ENCODE results near the gene KRT12. TPM values are rescaled to one million over a fixed set of nuclear protein-coding genes. Genes with fewer than 3 reads are reported as not detected.

The KRT12 gene
- polyA plus RNA-seq, 1 experiment: not detected

DNA sequence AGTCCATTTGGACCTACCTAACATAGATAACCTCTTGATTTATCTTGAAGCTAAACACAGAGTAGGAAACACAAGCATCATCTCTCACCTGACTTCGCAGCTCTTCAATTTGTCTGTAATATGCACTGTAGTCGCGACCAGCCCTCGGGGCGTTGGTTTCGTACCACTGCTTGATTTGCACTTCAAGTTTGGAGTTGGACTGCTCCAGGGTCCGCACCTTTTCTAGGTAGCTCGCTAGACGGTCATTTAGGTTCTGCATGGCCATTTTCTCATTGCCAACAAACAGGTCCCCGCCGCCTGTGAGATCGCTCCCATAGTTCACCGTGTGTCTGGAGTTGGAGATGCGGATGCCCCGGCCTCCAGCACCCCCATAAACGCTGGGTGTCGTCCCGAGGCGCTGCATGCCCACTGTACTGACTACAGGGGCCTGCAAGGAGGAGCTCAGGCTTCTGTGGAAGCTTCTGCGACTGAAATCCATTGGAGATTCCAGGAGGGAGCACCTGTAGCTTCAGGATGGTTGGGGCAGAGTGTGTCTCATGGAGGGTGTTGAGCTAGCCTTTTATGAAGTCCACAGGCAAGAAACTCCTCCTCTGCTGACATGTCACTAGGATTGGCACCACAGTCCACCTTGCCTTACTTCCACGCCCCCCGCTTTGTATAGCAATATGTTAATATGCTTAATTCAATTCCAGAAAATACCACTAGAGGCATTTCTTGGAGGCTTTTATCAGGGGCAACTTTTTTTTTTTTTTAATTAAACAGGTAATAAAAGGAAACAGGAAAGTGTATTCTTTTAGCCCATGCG lies 17.9 kb upstream of the KRT12 start, which contains the start of gene KRT20:
KRT20 (minus strand) TSS at position 535 of the 805 bp plus-strand sequence; CDS start at position 478, 57 bp downstream.
- H3K4me3 ChIP-seq (ENCODE audit: low read depth, low read length): no peak within 1 kb of the TSS
- DNase-seq (ENCODE audit: low read depth): no peak
- CTCF ChIA-PET: interaction anchor here (0.8 to 1.6 kb wide), 7 partner anchors 8 to 692 kb away, joined by 3 to 5 read pairs (median 4); no protein-coding TSS in a partner anchor
- peak; percentile 12; the same call in 1 of the 2 replicates for TF ChIP-seq CTCF (IDR thresholded peaks at IDR 0.05; ENCODE audit: insufficient read depth, low read depth, low read length)
- H3K27me3 ChIP-seq (ENCODE audit: control insufficient read depth, insufficient read depth, low read length): no peaks in the 10 kb centered on the region
- POLR2A ChIA-PET: no interaction called here
- H3K36me3 ChIP-seq (ENCODE audit: control insufficient read depth, insufficient read depth, low read length): no peaks in the 10 kb centered on the region

GRCh38 chr17:40883626-40884334 lies 16.8 kb upstream of the KRT12 start:
- DNase-seq (ENCODE audit: low read depth): no peak
- ChIA-PET POLR2A (no interaction called here), CTCF (interaction anchor here (1.3 kb wide), 1 partner anchor 26 kb away, joined by 5 read pairs; no protein-coding TSS in a partner anchor)
- no peak for TF ChIP-seq CTCF (IDR thresholded peaks at IDR 0.05; ENCODE audit: insufficient read depth, low read depth, low read length)
- no peak overlapping the region for H3K4me3 ChIP-seq (ENCODE audit: low read depth, low read length)
- H3K27me3 ChIP-seq (ENCODE audit: control insufficient read depth, insufficient read depth, low read length): no peaks in the 10 kb centered on the region
- no peaks in the 10 kb centered on the region for H3K36me3 ChIP-seq (ENCODE audit: control insufficient read depth, insufficient read depth, low read length)

DNA sequence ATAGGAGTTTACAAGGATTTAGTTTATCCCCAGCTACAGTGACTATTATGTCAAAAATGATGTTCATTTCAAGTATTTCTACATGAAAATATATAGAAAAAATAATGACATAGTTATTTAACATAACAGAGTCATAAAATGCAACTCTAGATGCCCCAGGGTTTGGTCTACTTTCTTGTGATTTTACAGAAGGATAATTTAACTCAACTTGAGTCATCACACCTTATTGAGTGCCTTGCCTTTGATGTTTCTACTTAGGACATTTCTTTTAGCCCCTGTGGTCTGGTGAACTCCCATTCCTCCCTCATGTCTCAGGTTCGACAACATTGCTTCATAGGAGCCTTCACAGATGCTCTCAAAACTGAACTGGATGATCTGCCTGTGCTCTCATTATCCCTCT lies 16.0 kb upstream of the KRT12 start:
- no peak for TF ChIP-seq CTCF (IDR thresholded peaks at IDR 0.05; ENCODE audit: insufficient read depth, low read depth, low read length)
- Histone ChIP-seq H3K36me3 (ENCODE audit: control insufficient read depth, insufficient read depth, low read length) (no peaks in the 10 kb centered on the region), H3K27me3 (ENCODE audit: control insufficient read depth, insufficient read depth, low read length) (no peaks in the 10 kb centered on the region), H3K4me3 (ENCODE audit: low read depth, low read length) (no peak overlapping the region)
- ChIA-PET POLR2A (no interaction called here), CTCF (no interaction called here)
- no peak for DNase-seq (ENCODE audit: low read depth)

DNA sequence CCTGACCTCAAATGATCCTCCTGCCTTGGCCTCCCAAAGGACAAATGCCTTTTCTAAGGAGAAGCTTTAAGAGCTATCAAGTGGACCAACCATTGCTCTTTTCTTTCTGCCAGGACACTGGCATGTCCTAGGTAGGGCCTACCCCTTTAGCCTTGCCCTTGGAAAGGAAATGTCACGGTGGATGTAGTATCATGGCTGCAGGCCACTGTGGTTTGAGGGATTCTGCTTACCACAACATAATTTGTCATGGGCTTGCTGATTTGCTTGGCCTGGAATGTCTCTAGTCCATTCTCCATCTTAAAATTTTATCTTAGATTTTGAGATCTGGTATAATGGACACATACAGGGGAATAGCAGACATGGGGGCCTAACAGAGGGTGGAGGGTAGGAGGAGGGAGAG lies 12.0 kb upstream of the KRT12 start:
- H3K27me3 ChIP-seq (ENCODE audit: control insufficient read depth, insufficient read depth, low read length): no peaks in the 10 kb centered on the region
- no peak overlapping the region for H3K4me3 ChIP-seq (ENCODE audit: low read depth, low read length)
- no peak for TF ChIP-seq CTCF (IDR thresholded peaks at IDR 0.05; ENCODE audit: insufficient read depth, low read depth, low read length)
- no peak for DNase-seq (ENCODE audit: low read depth)
- CTCF ChIA-PET: interaction anchor here (0.6 kb wide), 1 partner anchor 81 kb away, joined by 3 read pairs; no protein-coding TSS in a partner anchor
- no peaks in the 10 kb centered on the region for H3K36me3 ChIP-seq (ENCODE audit: control insufficient read depth, insufficient read depth, low read length)
- POLR2A ChIA-PET: no interaction called here

DNA sequence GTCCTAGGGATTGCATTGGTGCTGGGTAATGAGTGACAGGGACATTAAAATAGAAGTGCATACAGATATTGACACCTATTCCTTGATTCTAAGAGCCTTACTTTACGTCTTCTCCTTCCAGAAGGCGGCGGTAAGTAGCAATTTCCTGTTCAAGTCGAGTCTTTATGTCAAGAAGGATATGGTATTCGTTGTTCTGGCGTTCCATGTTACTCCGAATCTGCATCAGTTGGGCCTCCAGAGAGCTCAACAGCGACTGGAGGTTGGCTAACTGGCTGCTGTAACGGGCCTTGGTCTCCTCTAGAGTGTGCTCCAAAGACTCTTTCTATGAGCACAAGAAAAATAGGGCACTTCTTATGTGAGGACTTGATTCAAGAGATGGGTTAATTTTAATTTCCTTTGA lies 11.0 kb upstream of the KRT12 start:
- Histone ChIP-seq H3K27me3 (ENCODE audit: control insufficient read depth, insufficient read depth, low read length) (no peaks in the 10 kb centered on the region), H3K4me3 (ENCODE audit: low read depth, low read length) (no peak overlapping the region), H3K36me3 (ENCODE audit: control insufficient read depth, insufficient read depth, low read length) (no peaks in the 10 kb centered on the region)
- no peak for TF ChIP-seq CTCF (IDR thresholded peaks at IDR 0.05; ENCODE audit: insufficient read depth, low read depth, low read length)
- CTCF ChIA-PET: interaction anchor here (1.4 kb wide), 1 partner anchor 8 kb away, joined by 3 read pairs; no protein-coding TSS in a partner anchor
- no peak for DNase-seq (ENCODE audit: low read depth)
- POLR2A ChIA-PET: no interaction called here
